ENCODE results near the gene ALX3. TPM values are rescaled to one million over a fixed set of nuclear protein-coding genes. Genes with fewer than 3 reads are reported as not detected.
"Not testable (repeated sequence)": the region's sequence is repeated elsewhere in the genome, so short reads cannot be mapped to it uniquely, and the experiment has no call there.

Gene ALX3
- total and polyA plus RNA-seq, 5 donors: 0.07 TPM; not detected in 4

DNA sequence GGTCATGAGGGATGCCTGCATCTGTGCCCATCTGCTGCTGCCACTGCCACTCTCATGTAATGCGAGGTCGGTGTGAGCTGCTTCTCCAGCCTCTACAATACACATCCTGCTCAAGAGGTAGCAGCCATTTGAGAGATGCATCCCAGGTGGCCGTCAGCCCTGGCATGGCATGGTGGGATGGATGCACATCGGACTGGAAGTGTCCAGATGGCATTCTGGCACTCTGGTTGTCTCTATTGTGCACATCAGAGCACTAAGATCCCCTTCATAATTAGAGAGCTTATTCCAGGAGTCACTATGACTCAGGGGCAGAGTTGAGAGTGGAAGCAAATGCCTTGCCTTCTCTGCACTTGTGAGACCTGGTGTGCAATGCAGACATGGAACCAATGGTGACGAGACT lies 32.2 kb downstream of the ALX3 start:
- no peak for DNase-seq

DNA sequence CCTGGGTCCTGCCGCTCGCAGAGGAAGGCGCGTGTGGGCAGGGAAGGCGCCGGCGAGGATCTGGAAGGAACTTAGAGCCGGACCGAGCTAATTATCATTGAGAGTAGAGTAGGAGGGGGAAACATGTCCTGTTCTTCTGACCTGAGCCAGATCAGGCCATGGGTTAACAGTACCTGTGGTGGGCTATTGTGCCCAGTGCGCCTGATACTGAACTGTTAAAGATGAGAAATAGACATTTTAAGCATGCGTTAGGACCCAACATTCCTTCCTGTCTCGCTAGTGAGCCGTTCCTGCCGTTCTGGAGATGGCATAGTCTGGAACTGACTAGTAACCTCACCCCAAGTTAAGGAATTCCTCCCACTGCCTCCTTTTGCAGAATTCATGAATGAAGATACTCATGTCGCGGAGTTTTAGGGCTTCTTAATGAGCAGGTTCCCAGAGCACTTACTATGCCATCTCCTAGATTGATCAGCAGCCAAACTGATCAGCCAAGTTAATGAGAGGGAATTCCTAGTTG lies 35.2 kb downstream of the ALX3 start:
- intact Hi-C loops (cut with DNase I): no loop called here
- Histone ChIP-seq H3K9me3 (ENCODE audit: control insufficient read depth, low read length) (no peaks in the 10 kb centered on the region), H3K27me3 (ENCODE audit: control insufficient read depth, insufficient read depth) (no peaks in the 10 kb centered on the region), H3K4me1 (ENCODE audit: control insufficient read depth, insufficient read depth, low read length) (no peaks in the 10 kb centered on the region), H3K4me3 (ENCODE audit: low read length) (peak overlapping the region; percentile 95), H3K27ac (ENCODE audit: low read length) (no peak overlapping the region)
- 7% methylated on average over 16 of the region's 16 CpGs for WGBS
- no peak for ATAC-seq
- DNase-seq: no peak

More for the DNA sequence above, 32.2 kb downstream of the ALX3 start:
- 91% methylated on average over 5 of the region's 5 CpGs for WGBS
- no peak for ATAC-seq
- Histone ChIP-seq H3K4me3 (ENCODE audit: low read length) (no peak overlapping the region), H3K27ac (ENCODE audit: low read length) (no peak overlapping the region), H3K9me3 (ENCODE audit: control insufficient read depth, low read length) (no peaks in the 10 kb centered on the region), H3K27me3 (ENCODE audit: control insufficient read depth, insufficient read depth) (no peaks in the 10 kb centered on the region), H3K4me1 (ENCODE audit: control insufficient read depth, insufficient read depth, low read length) (no peaks in the 10 kb centered on the region)
- intact Hi-C loops (cut with DNase I): no loop called here

DNA sequence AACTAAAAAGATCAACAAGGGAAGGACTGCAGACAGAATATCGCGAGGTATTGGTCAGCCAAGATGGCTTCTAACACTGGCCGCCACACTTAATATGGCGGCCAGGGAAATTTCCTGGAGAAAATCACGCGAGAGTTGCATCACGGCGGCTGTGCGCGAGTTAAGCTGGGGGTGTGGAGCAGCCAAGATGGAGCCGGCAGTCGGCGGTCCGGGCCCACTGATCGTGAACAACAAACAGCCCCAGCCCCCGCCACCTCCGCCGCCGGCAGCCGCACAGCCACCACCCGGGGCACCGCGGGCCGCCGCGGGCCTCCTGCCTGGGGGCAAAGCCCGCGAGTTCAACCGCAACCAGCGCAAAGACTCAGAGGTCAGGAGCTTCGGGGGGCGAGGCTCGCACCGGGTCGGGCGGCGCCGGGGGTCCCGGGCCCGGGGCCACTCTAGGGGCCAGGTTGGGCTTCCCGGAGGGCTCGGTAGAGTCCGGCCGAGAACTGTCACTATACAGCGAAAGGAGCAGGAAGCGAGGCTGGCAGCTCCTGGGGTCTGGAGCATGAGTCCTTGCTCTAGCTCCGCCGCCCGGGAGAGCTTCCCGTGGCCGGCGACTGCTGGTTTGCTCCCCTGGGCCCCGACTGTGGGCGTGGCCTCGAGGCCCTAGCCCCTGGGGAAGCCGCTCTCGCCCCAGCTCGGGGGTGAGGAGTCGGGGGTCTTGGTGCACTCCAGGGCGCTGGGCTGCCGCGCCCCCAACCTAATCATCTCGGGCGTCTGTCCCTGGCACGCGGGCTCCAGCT lies 35.8 kb downstream of the ALX3 start, which contains the start of gene STRIP1:
Gene STRIP1, plus strand, starts transcription at position 174 of the 785 bp plus-strand sequence. Its CDS starts 14 bp downstream, at position 188.
- H3K27ac ChIP-seq (ENCODE audit: low read length): peak within 1 kb of the TSS; percentile 91
- H3K27me3 ChIP-seq (ENCODE audit: control insufficient read depth, insufficient read depth): no peaks in the 10 kb centered on the region
- intact Hi-C loops (cut with DNase I): no loop called here
- no peaks in the 10 kb centered on the region for H3K4me1 ChIP-seq (ENCODE audit: control insufficient read depth, insufficient read depth, low read length)
- peak within 1 kb of the TSS; percentile 95 for H3K4me3 ChIP-seq (ENCODE audit: low read length)
- under 1% methylated on average over 66 of the region's 66 CpGs for WGBS
- DNase-seq: peak; percentile 93 to 96 (median 96)
- H3K9me3 ChIP-seq (ENCODE audit: control insufficient read depth, low read length): no peaks in the 10 kb centered on the region
- peak; percentile 96 for ATAC-seq

DNA sequence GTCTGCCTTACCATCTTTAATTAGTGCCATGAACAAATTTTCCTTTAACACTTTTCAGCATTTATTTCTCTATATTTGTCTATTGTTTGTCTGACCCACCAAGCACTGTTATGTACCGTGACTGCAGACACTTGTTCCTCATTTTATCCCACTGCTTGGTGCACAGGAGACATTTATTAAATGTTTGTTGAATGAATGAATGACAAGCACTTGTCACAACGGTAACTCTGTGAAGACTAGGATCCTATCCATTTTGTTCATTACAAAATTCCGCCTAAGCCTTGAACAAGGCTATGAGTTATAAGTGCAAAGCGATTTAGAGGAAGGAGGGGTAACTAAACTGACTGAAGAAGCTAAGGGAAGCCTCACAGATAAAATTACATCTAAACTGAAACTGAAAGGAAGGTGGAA lies 36.4 kb downstream of the ALX3 start:
- Histone ChIP-seq H3K27ac (ENCODE audit: low read length) (no peak overlapping the region), H3K9me3 (ENCODE audit: control insufficient read depth, low read length) (no peaks in the 10 kb centered on the region), H3K27me3 (ENCODE audit: control insufficient read depth, insufficient read depth) (no peaks in the 10 kb centered on the region), H3K4me3 (ENCODE audit: low read length) (peak overlapping the region; percentile 95), H3K4me1 (ENCODE audit: control insufficient read depth, insufficient read depth, low read length) (no peaks in the 10 kb centered on the region)
- intact Hi-C loops (cut with DNase I): no loop called here
- DNase-seq (no peak), ATAC-seq (no peak)
- WGBS: 63% methylated on average over 4 of the region's 4 CpGs

DNA sequence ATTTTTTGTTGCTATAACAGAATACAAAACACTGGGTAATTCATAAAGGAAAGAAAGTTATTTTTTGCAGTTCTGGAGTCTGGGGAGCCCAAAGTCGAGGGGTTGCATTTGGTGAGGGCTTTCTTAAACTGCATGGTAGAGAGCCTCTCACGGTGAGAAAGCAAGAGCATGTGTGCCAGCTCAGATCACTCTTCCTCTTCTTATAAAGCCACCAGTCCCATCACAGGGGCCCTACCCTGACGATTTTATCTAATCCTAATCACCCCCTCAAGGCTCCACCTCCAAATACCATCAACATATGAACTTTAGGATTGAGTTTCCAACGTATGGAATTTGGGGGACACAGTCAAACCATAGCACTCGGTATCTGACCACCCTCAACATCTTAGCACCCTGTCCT lies 37.1 kb downstream of the ALX3 start:
- intact Hi-C loops (cut with DNase I): no loop called here
- 86% methylated on average over 5 of the region's 5 CpGs for WGBS
- Histone ChIP-seq H3K9me3 (ENCODE audit: control insufficient read depth, low read length) (no peaks in the 10 kb centered on the region), H3K4me3 (ENCODE audit: low read length) (no peak overlapping the region), H3K27me3 (ENCODE audit: control insufficient read depth, insufficient read depth) (no peaks in the 10 kb centered on the region), H3K4me1 (ENCODE audit: control insufficient read depth, insufficient read depth, low read length) (no peaks in the 10 kb centered on the region), H3K27ac (ENCODE audit: low read length) (no peak overlapping the region)
- DNase-seq (peak in 1 of 3 donors; percentile 7), ATAC-seq (no peak)

DNA sequence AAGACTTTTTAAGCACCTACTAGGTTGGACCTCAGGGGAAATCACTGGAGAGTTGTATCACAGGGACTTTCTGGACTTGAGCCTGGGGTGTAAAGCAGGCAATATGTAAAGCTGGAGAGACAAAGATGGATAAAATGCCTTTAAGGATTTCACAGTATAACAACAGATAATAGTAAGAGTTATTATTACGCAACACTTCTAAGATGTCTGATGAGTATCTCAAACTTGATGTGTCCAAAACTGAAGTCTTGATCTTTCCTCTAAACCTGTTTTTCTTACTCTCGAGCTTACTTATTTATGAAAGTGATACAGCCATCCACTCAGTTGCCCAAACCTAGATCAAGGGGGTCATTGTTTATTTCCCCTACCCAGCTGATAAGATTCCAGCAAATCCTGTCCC lies 38.1 kb downstream of the ALX3 start:
- intact Hi-C loops (cut with DNase I): no loop called here
- 93% methylated on average over 2 of the region's 2 CpGs for WGBS
- ATAC-seq: no peak

DNA sequence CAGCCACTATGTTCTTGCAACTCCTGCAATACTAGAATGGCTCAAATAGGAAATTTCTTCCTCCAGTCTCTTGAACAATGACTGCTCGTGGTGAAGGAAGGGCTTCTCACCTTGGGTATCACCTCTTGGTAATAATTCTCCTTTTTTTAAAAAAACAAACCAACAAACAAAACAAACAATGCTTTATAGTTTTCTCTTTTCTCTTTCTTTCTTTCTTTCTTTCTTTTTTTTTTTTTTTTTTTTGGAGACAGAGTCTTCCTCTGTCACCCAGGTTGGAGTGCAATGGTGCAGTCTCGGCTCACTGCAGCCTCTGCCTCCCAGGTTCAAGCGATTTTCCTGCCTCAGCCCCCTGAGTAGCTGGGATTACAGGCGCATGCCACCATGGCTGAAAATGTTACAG lies 39.8 kb downstream of the ALX3 start:
- H3K4me1 ChIP-seq (ENCODE audit: control insufficient read depth, insufficient read depth, low read length); DNase-seq; H3K4me3 ChIP-seq (ENCODE audit: low read length); H3K27me3 ChIP-seq (ENCODE audit: control insufficient read depth, insufficient read depth); intact Hi-C loops (cut with DNase I); ATAC-seq; H3K27ac ChIP-seq (ENCODE audit: low read length); H3K9me3 ChIP-seq (ENCODE audit: control insufficient read depth, low read length): not testable (repeated sequence)
- whole genome bisulfite sequencing: 72% methylated on average over 4 of the region's 4 CpGs

More for the DNA sequence above, 38.1 kb downstream of the ALX3 start:
- H3K9me3 ChIP-seq (ENCODE audit: control insufficient read depth, low read length): no peaks in the 10 kb centered on the region
- no peak for DNase-seq
- H3K4me1 ChIP-seq (ENCODE audit: control insufficient read depth, insufficient read depth, low read length): no peaks in the 10 kb centered on the region
- no peak overlapping the region for H3K4me3 ChIP-seq (ENCODE audit: low read length)
- no peak overlapping the region for H3K27ac ChIP-seq (ENCODE audit: low read length)
- no peaks in the 10 kb centered on the region for H3K27me3 ChIP-seq (ENCODE audit: control insufficient read depth, insufficient read depth)

DNA sequence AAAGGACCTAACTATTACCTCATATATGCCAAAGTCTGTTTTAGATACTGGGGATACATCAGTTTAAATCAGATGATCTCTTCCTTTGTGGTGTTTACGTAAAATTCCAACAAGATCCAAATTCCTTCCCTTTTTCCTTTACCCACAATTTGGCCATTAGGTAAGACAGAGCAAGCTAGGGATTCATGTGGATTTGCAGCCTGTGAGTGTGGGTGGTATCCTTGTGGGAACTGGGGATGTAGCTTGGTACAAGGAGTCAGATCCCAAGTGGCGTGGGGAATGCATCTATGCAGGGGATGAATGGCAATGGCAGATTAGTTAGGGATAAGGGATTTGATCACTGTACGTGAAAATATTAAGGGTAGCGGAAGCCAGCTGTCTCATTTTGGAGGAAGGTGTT lies 45.9 kb downstream of the ALX3 start:
- ATAC-seq (no peak), DNase-seq (no peak)
- H3K27me3 ChIP-seq (ENCODE audit: control insufficient read depth, insufficient read depth): no peaks in the 10 kb centered on the region
- 88% methylated on average over 4 of the region's 4 CpGs for WGBS
- no peaks in the 10 kb centered on the region for H3K4me1 ChIP-seq (ENCODE audit: control insufficient read depth, insufficient read depth, low read length)
- H3K9me3 ChIP-seq (ENCODE audit: control insufficient read depth, low read length): no peaks in the 10 kb centered on the region
- H3K4me3 ChIP-seq (ENCODE audit: low read length): no peak overlapping the region
- intact Hi-C loops (cut with DNase I): no loop called here
- H3K27ac ChIP-seq (ENCODE audit: low read length): no peak overlapping the region

DNA sequence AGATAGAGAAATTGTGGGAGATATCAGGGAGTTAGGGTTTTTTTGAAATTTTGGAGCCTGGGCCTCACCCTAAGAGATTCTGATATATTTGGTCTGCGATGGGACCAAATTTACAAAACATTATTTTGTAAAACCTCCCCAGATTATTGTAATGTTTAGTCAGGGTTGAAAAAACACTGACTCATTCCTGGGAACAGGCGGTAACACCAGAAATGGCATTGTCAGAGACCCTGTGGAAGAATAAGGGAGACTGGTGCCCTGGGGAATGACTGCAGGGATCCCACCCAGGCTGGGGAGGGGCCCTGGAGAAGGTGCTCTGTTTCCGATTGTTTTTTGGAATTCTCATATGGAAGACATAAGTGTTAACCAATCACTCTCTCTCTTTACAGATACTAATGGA lies 49.2 kb downstream of the ALX3 start:
- no peak for ATAC-seq
- H3K4me1 ChIP-seq (ENCODE audit: control insufficient read depth, insufficient read depth, low read length): no peaks in the 10 kb centered on the region
- no peak for DNase-seq
- H3K9me3 ChIP-seq (ENCODE audit: control insufficient read depth, low read length): no peaks in the 10 kb centered on the region
- H3K27ac ChIP-seq (ENCODE audit: low read length): no peak overlapping the region
- no peaks in the 10 kb centered on the region for H3K27me3 ChIP-seq (ENCODE audit: control insufficient read depth, insufficient read depth)
- H3K4me3 ChIP-seq (ENCODE audit: low read length): no peak overlapping the region
- 88% methylated on average over 3 of the region's 3 CpGs for WGBS
- intact Hi-C loops (cut with DNase I): no loop called here

DNA sequence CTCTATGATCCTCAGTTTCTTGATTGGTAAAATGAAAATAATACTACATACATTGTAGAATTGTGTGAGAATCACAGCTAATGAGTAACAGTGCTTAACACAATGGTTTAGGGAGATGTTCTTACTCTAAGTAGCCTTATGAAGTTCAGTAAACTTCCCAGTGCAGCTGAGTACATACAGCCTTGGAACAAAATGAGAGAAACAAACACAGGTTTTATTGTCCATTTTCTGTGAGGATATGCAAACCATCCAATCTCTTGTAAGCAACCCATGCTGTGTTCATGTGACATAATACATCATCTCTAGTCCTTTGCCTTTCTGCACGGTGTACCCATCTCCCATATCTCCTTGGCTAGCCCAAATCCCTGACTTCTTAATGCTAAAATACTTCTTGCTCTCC lies 50.7 kb downstream of the ALX3 start:
- no peak for ATAC-seq
- no peaks in the 10 kb centered on the region for H3K27me3 ChIP-seq (ENCODE audit: control insufficient read depth, insufficient read depth)
- no peak overlapping the region for H3K4me3 ChIP-seq (ENCODE audit: low read length)
- H3K9me3 ChIP-seq (ENCODE audit: control insufficient read depth, low read length): no peaks in the 10 kb centered on the region
- H3K27ac ChIP-seq (ENCODE audit: low read length): no peak overlapping the region
- 87% methylated on average over 1 of the region's 1 CpG for WGBS
- intact Hi-C loops (cut with DNase I): no loop called here
- H3K4me1 ChIP-seq (ENCODE audit: control insufficient read depth, insufficient read depth, low read length): no peaks in the 10 kb centered on the region
- no peak for DNase-seq

DNA sequence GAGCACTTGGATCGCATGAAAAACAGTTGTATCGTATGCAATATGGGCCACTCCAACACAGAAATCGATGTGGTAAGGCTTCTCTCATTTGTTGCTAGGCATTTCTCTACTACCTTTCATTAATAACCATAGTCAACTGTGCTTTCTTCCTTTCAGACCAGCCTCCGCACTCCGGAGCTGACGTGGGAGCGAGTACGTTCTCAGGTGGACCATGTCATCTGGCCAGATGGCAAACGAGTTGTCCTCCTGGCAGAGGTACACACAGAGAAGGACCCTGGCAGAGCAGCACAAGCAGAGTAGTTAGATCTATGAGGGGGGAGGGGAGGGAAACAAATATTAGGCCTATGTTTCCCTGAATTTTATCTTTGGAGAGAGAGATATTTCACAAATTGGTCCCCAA lies 52.1 kb downstream of the ALX3 start:
- H3K27ac ChIP-seq (ENCODE audit: low read length): no peak overlapping the region
- DNase-seq: no peak
- H3K27me3 ChIP-seq (ENCODE audit: control insufficient read depth, insufficient read depth): no peaks in the 10 kb centered on the region
- no peak overlapping the region for H3K4me3 ChIP-seq (ENCODE audit: low read length)
- no peak for ATAC-seq
- intact Hi-C loops (cut with DNase I): no loop called here
- H3K4me1 ChIP-seq (ENCODE audit: control insufficient read depth, insufficient read depth, low read length): no peaks in the 10 kb centered on the region
- H3K9me3 ChIP-seq (ENCODE audit: control insufficient read depth, low read length): no peaks in the 10 kb centered on the region
- WGBS: 94% methylated on average over 9 of the region's 9 CpGs

All from right cardiac atrium (tissue), 5 donors.